ENCODE measurements around the gene RIC3.

GRCh38 chr11:8203414-8203715 lies 34.5 kb upstream of the RIC3 start:
- no peak for TF ChIP-seq CTCF (IDR thresholded peaks at IDR 0.05; ENCODE audit: low read length)
- TF ChIP-seq EZH2 (IDR thresholded peaks at IDR 0.05; ENCODE audit: borderline replicate concordance, low read length): no peak

Measured in OCI-LY1 (cell line).